ENCODE measurements around the gene RTKN2. TPM values are rescaled to one million over a fixed set of nuclear protein-coding genes. Genes with fewer than 3 reads are reported as not detected.

The RTKN2 gene
- polyA plus RNA-seq, 1 experiment = 1.4 TPM

DNA sequence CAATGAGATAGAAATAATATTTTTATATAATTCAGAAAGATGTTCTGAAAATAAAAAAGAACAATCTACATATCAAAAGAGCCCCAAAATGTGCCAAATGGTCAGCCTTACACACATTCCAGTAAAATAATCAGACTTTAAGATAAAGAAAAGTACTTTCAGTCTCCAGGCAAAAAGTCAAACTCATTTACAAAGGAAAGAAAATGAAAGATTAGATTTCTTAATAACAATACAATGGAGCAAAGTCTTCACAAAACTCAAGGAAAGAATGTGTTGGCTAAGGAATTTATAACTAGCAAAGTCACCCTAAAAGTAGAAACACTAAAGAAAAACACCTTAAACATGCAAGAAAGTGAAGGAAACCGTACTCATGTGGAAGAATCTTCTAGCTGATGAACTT is 16.6 kb downstream of the RTKN2 start:
- TF ChIP-seq, protein P1, sequence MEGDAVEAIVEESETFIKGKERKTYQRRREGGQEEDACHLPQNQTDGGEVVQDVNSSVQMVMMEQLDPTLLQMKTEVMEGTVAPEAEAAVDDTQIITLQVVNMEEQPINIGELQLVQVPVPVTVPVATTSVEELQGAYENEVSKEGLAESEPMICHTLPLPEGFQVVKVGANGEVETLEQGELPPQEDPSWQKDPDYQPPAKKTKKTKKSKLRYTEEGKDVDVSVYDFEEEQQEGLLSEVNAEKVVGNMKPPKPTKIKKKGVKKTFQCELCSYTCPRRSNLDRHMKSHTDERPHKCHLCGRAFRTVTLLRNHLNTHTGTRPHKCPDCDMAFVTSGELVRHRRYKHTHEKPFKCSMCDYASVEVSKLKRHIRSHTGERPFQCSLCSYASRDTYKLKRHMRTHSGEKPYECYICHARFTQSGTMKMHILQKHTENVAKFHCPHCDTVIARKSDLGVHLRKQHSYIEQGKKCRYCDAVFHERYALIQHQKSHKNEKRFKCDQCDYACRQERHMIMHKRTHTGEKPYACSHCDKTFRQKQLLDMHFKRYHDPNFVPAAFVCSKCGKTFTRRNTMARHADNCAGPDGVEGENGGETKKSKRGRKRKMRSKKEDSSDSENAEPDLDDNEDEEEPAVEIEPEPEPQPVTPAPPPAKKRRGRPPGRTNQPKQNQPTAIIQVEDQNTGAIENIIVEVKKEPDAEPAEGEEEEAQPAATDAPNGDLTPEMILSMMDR (IDR thresholded peaks at IDR 0.05; ENCODE audit: low read depth, low read length) = no peak
- CTCF ChIA-PET = interaction anchor here (1.4 kb wide), 1 partner anchor 12 kb away, joined by 4 read pairs; no protein-coding TSS in a partner anchor
- POLR2A ChIA-PET = no interaction called here
- no peak for DNase-seq (ENCODE audit: low read depth, low spot score)
- Histone ChIP-seq H3K27ac (ENCODE audit: low read depth, low read length) (no peak overlapping the region), H3K27me3 (ENCODE audit: control insufficient read depth, insufficient read depth, low read length) (no peaks in the 10 kb centered on the region), H3K4me3 (ENCODE audit: low read depth, low read length) (no peak overlapping the region), H3K9me3 (ENCODE audit: control insufficient read depth, insufficient read depth, low read length) (no peaks in the 10 kb centered on the region)

- Histone ChIP-seq H3K27me3 (ENCODE audit: control insufficient read depth, insufficient read depth, low read length) (no peaks in the 10 kb centered on the region), H3K4me3 (ENCODE audit: low read depth, low read length) (no peak overlapping the region), H3K9me3 (ENCODE audit: control insufficient read depth, insufficient read depth, low read length) (no peaks in the 10 kb centered on the region), H3K27ac (ENCODE audit: low read depth, low read length) (no peak overlapping the region)
- ChIA-PET POLR2A (interaction anchor here (0.6 kb wide), 1 partner anchor 626 kb away, joined by 4 read pairs; no protein-coding TSS in a partner anchor), CTCF (no interaction called here)
- TF ChIP-seq, protein P1 (IDR thresholded peaks at IDR 0.05; ENCODE audit: low read depth, low read length) = no peak
- DNase-seq (ENCODE audit: low read depth, low spot score) = no peak
Measured at GRCh38 chr10:62250594-62251198, 17.9 kb downstream of the RTKN2 start.

DNA sequence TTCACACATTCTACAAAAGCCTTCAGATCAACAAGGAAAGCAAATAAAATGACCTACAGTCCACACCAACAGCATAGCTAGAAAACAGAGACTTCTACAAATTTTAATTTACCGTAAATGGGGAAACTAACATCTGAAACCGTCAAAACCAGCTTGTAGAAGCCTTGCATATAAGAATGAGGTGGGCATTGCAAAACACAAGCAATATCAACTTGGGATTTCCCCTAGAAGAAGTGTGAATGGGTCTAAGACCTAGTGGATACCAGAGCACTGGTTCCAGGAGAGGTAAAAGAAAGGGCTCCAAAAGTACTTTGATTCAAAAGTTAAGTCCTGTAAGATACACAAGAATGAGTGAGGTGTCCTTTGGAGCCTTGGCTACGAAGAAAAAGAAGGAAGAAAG is 18.7 kb downstream of the RTKN2 start:
- POLR2A ChIA-PET = no interaction called here

DNA sequence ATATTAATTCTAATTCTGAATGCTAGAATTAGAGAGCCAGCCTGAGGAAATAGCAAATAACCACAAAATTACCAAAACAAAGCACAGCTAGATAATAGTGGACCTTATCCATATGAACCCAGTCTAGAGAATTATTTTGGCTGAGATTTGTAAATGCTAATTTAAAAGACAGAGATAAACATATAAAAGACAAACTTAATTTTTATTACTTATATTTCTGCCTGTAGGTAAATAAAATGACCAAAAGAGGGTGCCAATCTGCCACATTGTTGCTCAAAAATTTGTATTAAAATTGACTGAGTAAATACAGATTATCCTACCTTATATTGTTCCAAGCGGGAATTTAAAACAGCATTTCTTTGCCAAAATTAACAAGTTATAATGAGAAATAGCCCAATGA is 20.2 kb downstream of the RTKN2 start:
- H3K4me3 ChIP-seq (ENCODE audit: low read depth, low read length) = no peak overlapping the region
- DNase-seq (ENCODE audit: low read depth, low spot score) = no peak
- ChIA-PET CTCF (interaction anchor here (0.6 to 6.6 kb wide), 14 partner anchors 9 to 908 kb away, joined by 3 to 68 read pairs (median 4); no protein-coding TSS in a partner anchor), POLR2A (no interaction called here)
- no peaks in the 10 kb centered on the region for H3K27me3 ChIP-seq (ENCODE audit: control insufficient read depth, insufficient read depth, low read length)
- TF ChIP-seq, protein P1 (IDR thresholded peaks at IDR 0.05; ENCODE audit: low read depth, low read length) = peak; percentile 37; the same call in 1 of the 2 replicates
- no peaks in the 10 kb centered on the region for H3K9me3 ChIP-seq (ENCODE audit: control insufficient read depth, insufficient read depth, low read length)
- H3K27ac ChIP-seq (ENCODE audit: low read depth, low read length) = no peak overlapping the region

More for the DNA sequence above, 18.7 kb downstream of the RTKN2 start:
- no peaks in the 10 kb centered on the region for H3K9me3 ChIP-seq (ENCODE audit: control insufficient read depth, insufficient read depth, low read length)
- no peaks in the 10 kb centered on the region for H3K27me3 ChIP-seq (ENCODE audit: control insufficient read depth, insufficient read depth, low read length)
- no peak overlapping the region for H3K27ac ChIP-seq (ENCODE audit: low read depth, low read length)
- TF ChIP-seq, protein P1 (IDR thresholded peaks at IDR 0.05; ENCODE audit: low read depth, low read length) = no peak
- CTCF ChIA-PET = interaction anchor here (0.9 to 1.5 kb wide), 2 partner anchors 15 to 337 kb away, joined by 3 to 8 read pairs; no protein-coding TSS in a partner anchor
- no peak for DNase-seq (ENCODE audit: low read depth, low spot score)
- H3K4me3 ChIP-seq (ENCODE audit: low read depth, low read length) = no peak overlapping the region

DNA sequence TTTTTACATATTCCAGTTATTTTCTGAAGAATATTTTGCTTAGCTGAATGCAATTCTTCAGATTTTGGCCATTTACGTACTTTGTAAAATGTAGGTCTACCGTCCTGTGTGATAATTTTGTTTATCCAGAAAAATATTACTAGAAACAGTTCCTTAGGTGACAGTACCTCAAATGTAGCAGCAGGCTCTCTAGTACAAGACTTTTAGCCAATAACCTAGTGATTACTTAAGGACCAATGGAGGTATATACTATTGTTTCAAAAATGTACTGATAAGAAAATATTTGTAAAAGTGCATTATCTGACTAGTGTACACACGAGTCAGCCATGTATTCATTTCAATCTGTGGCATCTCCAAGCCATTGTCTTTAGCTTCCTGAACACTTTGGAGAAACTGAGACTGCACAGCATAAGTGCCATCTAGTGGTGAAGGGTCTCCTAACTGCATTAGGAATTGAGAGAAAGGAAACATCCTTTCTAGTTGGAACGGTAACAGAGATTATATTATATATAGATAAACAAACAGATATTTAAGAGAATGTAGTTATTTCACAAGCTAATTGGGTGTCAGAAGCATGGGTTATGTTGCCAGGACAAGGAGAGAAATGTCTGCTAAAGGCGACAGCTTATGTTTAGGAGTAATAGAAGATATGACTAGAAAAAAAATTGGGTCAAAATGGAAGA is 23.7 kb downstream of the RTKN2 start:
- no peak for DNase-seq (ENCODE audit: low read depth, low spot score)
- ChIA-PET CTCF (interaction anchor here (0.6 to 6.6 kb wide), 36 partner anchors 8 to 913 kb away, joined by 3 to 68 read pairs (median 5); partner anchors contain the start of gene ARID5B), POLR2A (interaction anchor here (0.7 to 2.1 kb wide), 10 partner anchors 14 to 206 kb away, joined by 3 to 8 read pairs (median 4); no protein-coding TSS in a partner anchor)
- TF ChIP-seq, protein P1 (IDR thresholded peaks at IDR 0.05; ENCODE audit: low read depth, low read length) = peak; percentile 90
- Histone ChIP-seq H3K4me3 (ENCODE audit: low read depth, low read length) (peak overlapping the region; percentile 11; the same call in 1 of the 2 replicates), H3K27ac (ENCODE audit: low read depth, low read length) (peak overlapping the region; percentile 32), H3K9me3 (ENCODE audit: control insufficient read depth, insufficient read depth, low read length) (peaks cover 4% of the 10 kb centered on the region), H3K27me3 (ENCODE audit: control insufficient read depth, insufficient read depth, low read length) (no peaks in the 10 kb centered on the region)

All from AG04450 (cell line).